ENCODE data around the gene FAM53B.

FAM53B gene

GRCh38 chr10:124605856-124606812 lies 138.0 kb downstream of the FAM53B start:
- Histone ChIP-seq H3K27ac (ENCODE audit: low read depth, low read length) (no peak overlapping the region), H3K4me1 (ENCODE audit: insufficient read depth, low read length) (no peaks in the 10 kb centered on the region), H3K9ac (ENCODE audit: low read length) (no peak overlapping the region), H3K36me3 (ENCODE audit: insufficient read depth, low read length) (no peaks in the 10 kb centered on the region), H3K9me3 (ENCODE audit: low read length) (no peaks in the 10 kb centered on the region), H3K27me3 (ENCODE audit: control insufficient read depth in 1 of 2, insufficient read depth in 2 of 2, low read length in 2 of 2) (no peaks in the 10 kb centered on the region), H3K4me3 (ENCODE audit: low read depth in 1 of 2, low read length in 2 of 2) (no peak overlapping the region)

- no peaks in the 10 kb centered on the region for H3K36me3 ChIP-seq (ENCODE audit: insufficient read depth, low read length)
- no peak overlapping the region for H3K27ac ChIP-seq (ENCODE audit: low read depth, low read length)
- no peaks in the 10 kb centered on the region for H3K4me1 ChIP-seq (ENCODE audit: insufficient read depth, low read length)
- no peak overlapping the region for H3K4me3 ChIP-seq (ENCODE audit: low read depth in 1 of 2, low read length in 2 of 2)
- no peak overlapping the region for H3K9ac ChIP-seq (ENCODE audit: low read length)
- no peaks in the 10 kb centered on the region for H3K27me3 ChIP-seq (ENCODE audit: control insufficient read depth in 1 of 2, insufficient read depth in 2 of 2, low read length in 2 of 2)
- no peaks in the 10 kb centered on the region for H3K9me3 ChIP-seq (ENCODE audit: low read length)
Observed at GRCh38 chr10:124605481-124605855, 138.7 kb downstream of the FAM53B start.

DNA sequence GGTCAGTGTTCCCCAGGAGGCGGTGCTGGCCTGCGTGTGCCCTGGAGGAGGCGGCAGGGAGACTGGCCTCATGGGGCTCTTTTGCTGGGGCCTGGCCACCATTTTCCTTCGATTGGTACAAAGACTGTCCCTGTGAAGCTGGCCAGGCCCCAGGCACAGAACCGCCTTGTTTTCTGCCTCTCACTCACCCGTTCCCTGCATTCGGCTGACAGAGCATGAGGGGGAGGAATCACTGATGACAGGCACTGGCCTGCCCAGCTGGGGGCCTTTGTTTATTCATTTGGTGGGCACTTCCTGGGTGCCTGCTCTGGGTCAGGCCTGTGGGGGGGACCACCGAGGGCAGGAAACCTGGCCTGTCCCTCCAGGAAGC lies 139.2 kb downstream of the FAM53B start:
- H3K9me3 ChIP-seq (ENCODE audit: low read length) = no peaks in the 10 kb centered on the region
- no peaks in the 10 kb centered on the region for H3K36me3 ChIP-seq (ENCODE audit: insufficient read depth, low read length)
- no peak overlapping the region for H3K27ac ChIP-seq (ENCODE audit: low read depth, low read length)
- no peak overlapping the region for H3K9ac ChIP-seq (ENCODE audit: low read length)
- no peaks in the 10 kb centered on the region for H3K27me3 ChIP-seq (ENCODE audit: control insufficient read depth in 1 of 2, insufficient read depth in 2 of 2, low read length in 2 of 2)
- H3K4me1 ChIP-seq (ENCODE audit: insufficient read depth, low read length) = no peaks in the 10 kb centered on the region
- no peak overlapping the region for H3K4me3 ChIP-seq (ENCODE audit: low read depth in 1 of 2, low read length in 2 of 2)

- Histone ChIP-seq H3K27ac (ENCODE audit: low read depth, low read length) (no peak overlapping the region), H3K36me3 (ENCODE audit: insufficient read depth, low read length) (no peaks in the 10 kb centered on the region), H3K9me3 (ENCODE audit: low read length) (no peaks in the 10 kb centered on the region), H3K4me1 (ENCODE audit: insufficient read depth, low read length) (no peaks in the 10 kb centered on the region), H3K9ac (ENCODE audit: low read length) (no peak overlapping the region), H3K4me3 (ENCODE audit: low read depth in 1 of 2, low read length in 2 of 2) (no peak overlapping the region), H3K27me3 (ENCODE audit: control insufficient read depth in 1 of 2, insufficient read depth in 2 of 2, low read length in 2 of 2) (no peaks in the 10 kb centered on the region)
Observed at GRCh38 chr10:124604214-124605000, 139.8 kb downstream of the FAM53B start.

DNA sequence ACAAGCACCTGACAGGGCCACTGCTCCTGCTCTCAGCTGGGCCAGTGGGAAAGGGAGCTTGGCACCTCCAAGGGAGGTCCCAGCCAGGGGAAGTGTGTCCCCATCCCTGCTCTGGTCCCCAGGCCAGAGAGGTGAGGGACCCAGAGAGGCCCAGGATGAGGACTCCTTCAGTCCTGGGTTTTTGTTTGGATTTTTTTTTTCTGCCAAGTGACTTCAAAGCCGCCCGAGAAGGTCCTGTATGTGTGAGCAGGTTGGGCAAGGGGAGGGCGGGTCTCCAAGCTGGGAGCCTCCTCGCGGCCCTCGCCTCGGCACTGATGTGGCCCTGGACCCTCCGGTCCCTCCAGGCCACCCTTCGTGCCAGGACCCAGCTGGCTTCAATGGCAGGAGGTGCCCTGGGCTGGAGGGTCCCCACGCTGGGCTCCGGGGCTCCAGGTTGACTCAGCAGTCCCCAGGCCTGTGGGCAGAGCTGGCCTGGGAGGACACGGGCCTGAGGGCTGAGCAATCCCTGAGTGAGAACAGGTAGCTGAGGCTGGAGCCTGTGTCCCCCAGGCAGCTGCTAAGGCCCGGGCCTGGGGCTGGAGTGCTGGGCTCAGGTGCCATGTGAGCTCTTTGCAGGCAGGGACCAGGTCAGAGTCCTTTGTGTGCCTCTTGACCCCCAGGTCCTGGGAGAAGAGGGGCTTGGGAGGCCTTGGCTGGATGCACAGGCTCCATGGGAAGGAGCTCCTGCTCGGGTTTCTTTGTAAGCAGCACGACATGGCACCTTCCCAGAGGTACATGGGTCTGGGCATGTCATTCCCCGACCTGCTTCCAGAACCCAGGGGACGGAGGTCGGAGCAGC lies 140.6 kb downstream of the FAM53B start:
- H3K4me3 ChIP-seq (ENCODE audit: low read depth in 1 of 2, low read length in 2 of 2) = no peak overlapping the region
- H3K9me3 ChIP-seq (ENCODE audit: low read length) = no peaks in the 10 kb centered on the region
- H3K27me3 ChIP-seq (ENCODE audit: control insufficient read depth in 1 of 2, insufficient read depth in 2 of 2, low read length in 2 of 2) = no peaks in the 10 kb centered on the region
- no peaks in the 10 kb centered on the region for H3K36me3 ChIP-seq (ENCODE audit: insufficient read depth, low read length)
- H3K27ac ChIP-seq (ENCODE audit: low read depth, low read length) = no peak overlapping the region
- H3K9ac ChIP-seq (ENCODE audit: low read length) = no peak overlapping the region
- no peaks in the 10 kb centered on the region for H3K4me1 ChIP-seq (ENCODE audit: insufficient read depth, low read length)

DNA sequence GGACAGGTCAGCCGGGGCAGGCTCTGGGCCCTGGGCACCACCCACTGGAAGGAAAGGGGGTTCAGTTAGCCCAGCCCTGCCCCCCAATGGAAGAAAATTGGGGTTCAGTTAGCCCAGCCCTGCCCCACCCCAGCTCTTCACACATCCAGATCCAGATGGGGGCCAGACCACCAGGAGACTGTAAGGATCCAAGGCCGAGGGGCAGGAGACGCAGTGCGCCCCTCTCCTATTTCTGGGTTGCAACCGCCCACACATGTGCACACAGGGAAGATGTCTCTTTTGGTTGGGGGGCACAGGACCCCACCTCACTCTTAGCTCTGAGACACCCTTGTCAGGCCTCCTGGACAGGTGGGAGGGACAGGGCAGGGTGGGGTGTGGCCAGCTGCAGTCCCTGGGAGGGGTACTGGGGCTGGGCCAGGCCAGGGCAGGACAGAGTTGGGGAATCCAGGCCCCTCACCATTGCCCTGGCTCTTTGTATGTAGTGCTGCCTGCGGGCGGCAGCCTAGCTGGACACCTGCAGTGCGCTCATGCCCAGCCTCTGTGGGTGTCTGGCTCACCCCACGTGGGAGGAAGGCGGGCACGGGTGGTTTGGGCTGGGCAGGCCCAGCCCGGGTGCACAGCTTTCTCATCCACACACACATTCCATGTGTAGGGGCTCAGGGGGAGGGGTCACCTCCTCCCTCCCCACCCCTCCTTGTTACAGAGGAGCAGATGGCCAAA lies 141.4 kb downstream of the FAM53B start:
- Histone ChIP-seq H3K9ac (ENCODE audit: low read length) (no peak overlapping the region), H3K27me3 (ENCODE audit: control insufficient read depth in 1 of 2, insufficient read depth in 2 of 2, low read length in 2 of 2) (no peaks in the 10 kb centered on the region), H3K36me3 (ENCODE audit: insufficient read depth, low read length) (no peaks in the 10 kb centered on the region), H3K9me3 (ENCODE audit: low read length) (no peaks in the 10 kb centered on the region), H3K4me1 (ENCODE audit: insufficient read depth, low read length) (no peaks in the 10 kb centered on the region), H3K27ac (ENCODE audit: low read depth, low read length) (no peak overlapping the region), H3K4me3 (ENCODE audit: low read depth in 1 of 2, low read length in 2 of 2) (no peak overlapping the region)

DNA sequence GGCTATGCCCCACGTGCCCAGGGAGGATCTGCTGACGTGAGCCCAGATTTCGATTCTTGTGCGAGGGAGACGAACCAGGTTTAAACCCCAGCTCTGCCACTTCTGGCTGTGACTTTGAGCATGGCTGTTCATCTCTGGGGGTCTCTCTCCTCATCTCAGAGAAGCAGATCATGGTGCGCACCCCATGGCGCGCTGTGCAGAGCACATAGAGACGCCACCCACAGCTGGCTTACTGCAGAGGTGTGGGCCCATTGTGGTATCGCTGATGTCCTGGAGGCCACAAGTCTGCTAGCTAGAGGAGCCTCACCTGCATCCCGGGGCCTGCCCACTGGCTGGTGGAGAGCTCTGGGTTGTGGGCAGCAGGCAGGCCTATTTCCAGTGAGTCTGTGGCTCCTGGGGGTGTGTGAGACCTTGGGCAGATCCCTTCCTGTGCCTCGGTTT lies 142.0 kb downstream of the FAM53B start:
- Histone ChIP-seq H3K27ac (ENCODE audit: low read depth, low read length) (no peak overlapping the region), H3K36me3 (ENCODE audit: insufficient read depth, low read length) (no peaks in the 10 kb centered on the region), H3K9ac (ENCODE audit: low read length) (no peak overlapping the region), H3K4me3 (ENCODE audit: low read depth in 1 of 2, low read length in 2 of 2) (no peak overlapping the region), H3K27me3 (ENCODE audit: control insufficient read depth in 1 of 2, insufficient read depth in 2 of 2, low read length in 2 of 2) (no peaks in the 10 kb centered on the region), H3K4me1 (ENCODE audit: insufficient read depth, low read length) (no peaks in the 10 kb centered on the region), H3K9me3 (ENCODE audit: low read length) (no peaks in the 10 kb centered on the region)

GRCh38 chr10:124601431-124602120 lies 142.6 kb downstream of the FAM53B start:
- no peaks in the 10 kb centered on the region for H3K4me1 ChIP-seq (ENCODE audit: insufficient read depth, low read length)
- no peaks in the 10 kb centered on the region for H3K27me3 ChIP-seq (ENCODE audit: control insufficient read depth in 1 of 2, insufficient read depth in 2 of 2, low read length in 2 of 2)
- no peaks in the 10 kb centered on the region for H3K9me3 ChIP-seq (ENCODE audit: low read length)
- H3K36me3 ChIP-seq (ENCODE audit: insufficient read depth, low read length) = no peaks in the 10 kb centered on the region
- no peak overlapping the region for H3K27ac ChIP-seq (ENCODE audit: low read depth, low read length)
- H3K9ac ChIP-seq (ENCODE audit: low read length) = no peak overlapping the region
- H3K4me3 ChIP-seq (ENCODE audit: low read depth in 1 of 2, low read length in 2 of 2) = no peak overlapping the region

- Histone ChIP-seq H3K36me3 (ENCODE audit: insufficient read depth, low read length) (no peaks in the 10 kb centered on the region), H3K27me3 (ENCODE audit: control insufficient read depth in 1 of 2, insufficient read depth in 2 of 2, low read length in 2 of 2) (no peaks in the 10 kb centered on the region), H3K4me3 (ENCODE audit: low read depth in 1 of 2, low read length in 2 of 2) (no peak overlapping the region), H3K4me1 (ENCODE audit: insufficient read depth, low read length) (no peaks in the 10 kb centered on the region), H3K9ac (ENCODE audit: low read length) (no peak overlapping the region), H3K27ac (ENCODE audit: low read depth, low read length) (no peak overlapping the region), H3K9me3 (ENCODE audit: low read length) (no peaks in the 10 kb centered on the region)
Observed at GRCh38 chr10:124601016-124601415, 143.2 kb downstream of the FAM53B start.

GRCh38 chr10:124600051-124600880 lies 143.9 kb downstream of the FAM53B start:
- no peaks in the 10 kb centered on the region for H3K9me3 ChIP-seq (ENCODE audit: low read length)
- no peaks in the 10 kb centered on the region for H3K36me3 ChIP-seq (ENCODE audit: insufficient read depth, low read length)
- no peak overlapping the region for H3K27ac ChIP-seq (ENCODE audit: low read depth, low read length)
- H3K4me1 ChIP-seq (ENCODE audit: insufficient read depth, low read length) = no peaks in the 10 kb centered on the region
- H3K9ac ChIP-seq (ENCODE audit: low read length) = no peak overlapping the region
- H3K4me3 ChIP-seq (ENCODE audit: low read depth in 1 of 2, low read length in 2 of 2) = no peak overlapping the region
- H3K27me3 ChIP-seq (ENCODE audit: control insufficient read depth in 1 of 2, insufficient read depth in 2 of 2, low read length in 2 of 2) = no peaks in the 10 kb centered on the region
